CD4-positive, alpha-beta T cell (primary cell): ENCODE measurements around the gene UROS. TPM values are rescaled to one million over a fixed set of nuclear protein-coding genes. Genes with fewer than 3 reads are reported as not detected.

Source experiments
- ATAC-seq: fragments of 200-7000 bp; cut with Tn5 transposase; one replicate; pipeline ENCODE4 v1.10.0; 2022; ENCODE audit warnings: mild to moderate bottlenecking; ENCODE audit not compliant: poor library complexity
- CTCF ChIA-PET: fragments of 350-600 bp; sonication (Branson Sonifier 250); formaldehyde crosslinking; loops from one replicate; lab custom pipeline; 2021; ENCODE audit warnings: antibody characterized with exemption, inconsistent platforms; lab: Charles Lee
- POLR2A ChIA-PET: fragments of 350-600 bp; sonication (Branson Sonifier 250); formaldehyde crosslinking; loops from one replicate; lab custom pipeline; 2021; ENCODE audit warnings: antibody characterized with exemption, inconsistent platforms; lab: Charles Lee
- DNase-seq, 14 experiments: peaks; one replicate each; pipeline ENCODE4 v3.0.0-alpha.2; 2013 to 2020; ENCODE audit warnings: mixed read lengths in 2 of 14
- H3K27ac ChIP-seq, 2 donors: one replicate each; pipeline versions ENCODE4 v1.5.1 to v1.7.0; 2013; ENCODE audit warnings: low read length in 2 of 2, low read depth in 1 of 2, mild to moderate bottlenecking in 1 of 2
- H3K27me3 ChIP-seq, 2 experiments: 1 replicate in 1 of 2; 2 replicates in 1 of 2; pipeline versions ENCODE4 v1.6.1 to v1.7.0; 2013; ENCODE audit warnings: low read length in 2 of 2, control low read depth in 1 of 2, mild to moderate bottlenecking in 1 of 2, moderate library complexity in 1 of 2; ENCODE audit not compliant: insufficient read depth in 2 of 2, control insufficient read depth in 1 of 2
- H3K36me3 ChIP-seq: one replicate; pipeline ENCODE4 v1.6.1; 2013; ENCODE audit warnings: low read length, control low read depth; ENCODE audit not compliant: insufficient read depth
- H3K4me1 ChIP-seq: one replicate; pipeline ENCODE4 v1.6.1; 2013; ENCODE audit warnings: low read length, control low read depth; ENCODE audit not compliant: insufficient read depth
- H3K4me3 ChIP-seq: one replicate; pipeline ENCODE4 v1.5.1; 2013; ENCODE audit warnings: mild to moderate bottlenecking, low read length, moderate library complexity
- H3K9me3 ChIP-seq, 2 experiments: 1 replicate in 1 of 2; 2 replicates in 1 of 2; pipeline versions ENCODE4 v1.6.1 to v1.7.0; 2013; ENCODE audit warnings: low read length in 2 of 2, mild to moderate bottlenecking in 2 of 2, control low read depth in 1 of 2, moderate library complexity in 1 of 2; ENCODE audit not compliant: control insufficient read depth in 1 of 2, insufficient read depth in 1 of 2
- H3K27ac Mint-ChIP-seq: one replicate; pipeline ENCODE4 v1.8.0; 2020; ENCODE audit warnings: mixed read lengths
- H3K27me3 Mint-ChIP-seq: one replicate; pipeline ENCODE4 v1.8.0; 2021; ENCODE audit warnings: mixed read lengths
- H3K36me3 Mint-ChIP-seq: one replicate; pipeline ENCODE4 v1.8.0; 2021; ENCODE audit warnings: low read depth, mixed read lengths
- H3K4me1 Mint-ChIP-seq: one replicate; pipeline ENCODE4 v1.8.0; 2021; ENCODE audit warnings: low read depth, mixed read lengths
- H3K4me3 Mint-ChIP-seq: one replicate; pipeline ENCODE4 v1.8.0; 2020; ENCODE audit warnings: mild to moderate bottlenecking, mixed read lengths
- H3K9me3 Mint-ChIP-seq: one replicate; pipeline ENCODE4 v1.8.0; 2020; ENCODE audit warnings: mixed read lengths
- intact Hi-C, 2 experiments: fragments of 100-400 bp; cut with DNase I in 1 of 2; cut with micrococcal nuclease in 1 of 2; formaldehyde crosslinking; loops; one replicate each; pipeline versions ENCODE4 v1.15.1 to v1.9.0; 2023 to 2025; cut with DNase I, micrococcal nuclease
- total RNA-seq, 174 experiments: library from RNA in 2 of 174; stranded (reverse) in 2 of 174; gene quantifications; one replicate each; pipeline ENCODE4 v1.2.3 and lab custom pipeline; 2021 to 2026
- TF ChIP-seq, protein P1 (sequence below): fragments of 200-600 bp; IDR thresholded peaks from one replicate; pipeline ENCODE4 v1.8.0; 2022; ENCODE audit warnings: antibody characterized with exemption, mild to moderate bottlenecking

Gene UROS
- total RNA-seq, 2 experiments from 2014 or later, result 18.2 to 18.6 TPM

DNA sequence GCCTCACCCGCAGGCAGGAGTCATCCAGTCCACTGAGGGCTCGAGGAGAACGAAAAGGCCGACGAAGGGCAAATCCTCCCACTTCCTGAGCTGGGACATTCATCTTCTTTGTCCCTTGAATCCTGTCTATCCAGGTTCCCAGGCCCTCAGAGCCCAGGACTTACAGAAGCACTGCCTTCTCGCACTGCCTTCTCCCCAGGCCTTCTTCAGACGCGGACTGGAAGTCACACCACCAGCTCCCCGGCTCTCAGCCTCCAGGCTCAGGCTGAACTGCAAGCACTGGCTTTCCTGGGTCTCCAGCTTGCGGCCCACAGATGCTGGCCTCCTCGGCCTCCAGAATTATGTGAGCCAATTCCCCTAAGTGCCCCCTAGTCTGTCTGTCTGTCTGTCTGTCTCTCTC, 41.0 kb downstream of the UROS start:
- no peak overlapping the region for H3K4me3 Mint-ChIP-seq
- H3K27me3 Mint-ChIP-seq, result no peaks in the 10 kb centered on the region
- ChIA-PET CTCF (no interaction called here), POLR2A (no interaction called here)
- no peaks in the 10 kb centered on the region for H3K9me3 Mint-ChIP-seq
- no peak overlapping the region for H3K27ac ChIP-seq
- no peak overlapping the region for H3K27ac Mint-ChIP-seq
- H3K36me3 Mint-ChIP-seq, result peaks cover 7% of the 10 kb centered on the region
- intact Hi-C loops, result no loop called here
- DNase-seq (no peak), ATAC-seq (no peak)
- H3K9me3 ChIP-seq, result no peaks in the 10 kb centered on the region
- TF ChIP-seq, protein P1, sequence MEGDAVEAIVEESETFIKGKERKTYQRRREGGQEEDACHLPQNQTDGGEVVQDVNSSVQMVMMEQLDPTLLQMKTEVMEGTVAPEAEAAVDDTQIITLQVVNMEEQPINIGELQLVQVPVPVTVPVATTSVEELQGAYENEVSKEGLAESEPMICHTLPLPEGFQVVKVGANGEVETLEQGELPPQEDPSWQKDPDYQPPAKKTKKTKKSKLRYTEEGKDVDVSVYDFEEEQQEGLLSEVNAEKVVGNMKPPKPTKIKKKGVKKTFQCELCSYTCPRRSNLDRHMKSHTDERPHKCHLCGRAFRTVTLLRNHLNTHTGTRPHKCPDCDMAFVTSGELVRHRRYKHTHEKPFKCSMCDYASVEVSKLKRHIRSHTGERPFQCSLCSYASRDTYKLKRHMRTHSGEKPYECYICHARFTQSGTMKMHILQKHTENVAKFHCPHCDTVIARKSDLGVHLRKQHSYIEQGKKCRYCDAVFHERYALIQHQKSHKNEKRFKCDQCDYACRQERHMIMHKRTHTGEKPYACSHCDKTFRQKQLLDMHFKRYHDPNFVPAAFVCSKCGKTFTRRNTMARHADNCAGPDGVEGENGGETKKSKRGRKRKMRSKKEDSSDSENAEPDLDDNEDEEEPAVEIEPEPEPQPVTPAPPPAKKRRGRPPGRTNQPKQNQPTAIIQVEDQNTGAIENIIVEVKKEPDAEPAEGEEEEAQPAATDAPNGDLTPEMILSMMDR, result no peak
- H3K4me3 ChIP-seq, result no peak overlapping the region
- H3K4me1 ChIP-seq, result no peaks in the 10 kb centered on the region
- H3K36me3 ChIP-seq, result no peaks in the 10 kb centered on the region
- H3K4me1 Mint-ChIP-seq, result peaks cover 2% of the 10 kb centered on the region
- no peaks in the 10 kb centered on the region for H3K27me3 ChIP-seq

DNA sequence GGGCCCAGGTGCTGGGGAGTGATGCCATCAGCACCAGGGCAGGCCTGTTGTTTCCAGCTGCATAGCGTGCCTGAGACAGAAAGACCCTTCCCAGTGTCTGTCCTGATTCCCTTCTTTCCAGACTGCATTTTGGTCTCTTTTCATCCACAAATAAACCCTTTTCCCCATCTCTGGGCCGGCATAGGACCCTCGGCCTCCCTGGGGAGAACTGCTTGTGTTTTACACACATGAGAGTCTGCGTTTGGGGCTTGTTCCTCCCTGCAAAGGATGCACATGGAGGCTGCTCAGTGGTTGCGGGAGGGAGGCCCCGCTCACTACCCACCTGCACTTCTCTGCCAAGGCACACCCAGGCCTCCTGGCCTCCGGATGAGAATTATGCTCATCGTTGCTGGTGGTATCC, 41.7 kb downstream of the UROS start:
- peaks cover 2% of the 10 kb centered on the region for H3K27me3 Mint-ChIP-seq
- Histone ChIP-seq H3K36me3 (no peaks in the 10 kb centered on the region), H3K27me3 (no peaks in the 10 kb centered on the region), H3K9me3 (no peaks in the 10 kb centered on the region), H3K4me1 (no peaks in the 10 kb centered on the region), H3K4me3 (no peak overlapping the region), H3K27ac (no peak overlapping the region)
- H3K36me3 Mint-ChIP-seq, result no peaks in the 10 kb centered on the region
- H3K9me3 Mint-ChIP-seq, result no peaks in the 10 kb centered on the region
- CTCF ChIA-PET, result no interaction called here
- no peaks in the 10 kb centered on the region for H3K4me1 Mint-ChIP-seq
- POLR2A ChIA-PET, result no interaction called here
- ATAC-seq (no peak), DNase-seq (no peak)
- no peak overlapping the region for H3K4me3 Mint-ChIP-seq
- TF ChIP-seq, protein P1, result no peak
- H3K27ac Mint-ChIP-seq, result no peak overlapping the region
- intact Hi-C loops, result no loop called here

DNA sequence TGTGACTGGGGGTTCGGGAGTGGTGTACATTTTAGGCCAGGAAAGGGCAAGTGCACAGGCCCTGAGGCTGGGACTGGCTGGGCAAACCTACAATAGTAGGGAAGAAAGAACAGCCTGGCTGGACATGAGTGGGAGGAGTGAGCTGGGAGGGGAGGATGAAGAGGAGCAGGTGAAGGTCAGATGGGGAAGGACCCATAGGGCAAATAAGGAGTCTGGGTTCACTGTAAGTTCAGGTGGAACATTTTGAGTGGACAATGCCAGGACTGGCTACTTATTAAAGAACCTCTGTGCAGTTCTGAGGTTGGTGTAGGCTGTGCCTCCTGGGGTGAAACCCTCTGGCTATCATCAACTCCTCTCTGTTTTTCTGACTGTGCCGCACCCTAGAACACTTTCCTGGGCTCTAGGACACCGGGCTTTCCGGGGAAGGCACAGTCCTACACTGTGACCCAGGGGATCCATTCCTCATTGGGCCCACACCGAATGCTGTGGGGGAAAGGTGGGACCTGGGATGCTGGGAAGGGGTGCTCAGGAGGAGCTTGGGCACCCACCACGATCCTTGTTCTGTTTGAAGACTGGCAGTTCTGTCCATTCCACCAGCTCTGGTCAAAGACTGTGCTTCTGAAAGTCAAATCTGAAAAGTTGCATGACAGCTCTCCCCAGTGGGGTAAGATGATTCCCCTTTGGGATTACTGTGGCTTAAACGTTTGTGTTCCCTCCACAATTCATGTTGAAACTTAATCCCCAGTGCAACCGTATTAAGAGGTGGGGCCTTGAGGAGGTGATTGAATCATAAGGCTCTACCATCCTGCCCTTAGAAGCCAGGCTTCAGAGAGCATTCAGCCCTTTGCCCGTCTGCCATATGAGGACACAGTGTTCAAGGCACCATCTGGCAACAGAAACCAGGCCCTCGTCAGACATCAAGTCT, 43.4 kb downstream of the UROS start:
- Histone ChIP-seq H3K27ac (no peak overlapping the region), H3K27me3 (no peaks in the 10 kb centered on the region), H3K36me3 (no peaks in the 10 kb centered on the region), H3K9me3 (peaks cover 0 to 4% of the 10 kb centered on the region in 2 experiments), H3K4me1 (no peaks in the 10 kb centered on the region), H3K4me3 (no peak overlapping the region)
- H3K27me3 Mint-ChIP-seq, result peaks cover 5% of the 10 kb centered on the region
- ChIA-PET POLR2A (no interaction called here), CTCF (no interaction called here)
- no peaks in the 10 kb centered on the region for H3K9me3 Mint-ChIP-seq
- TF ChIP-seq, protein P1, result no peak
- no peaks in the 10 kb centered on the region for H3K4me1 Mint-ChIP-seq
- H3K4me3 Mint-ChIP-seq, result no peak overlapping the region
- DNase-seq, result no peak
- H3K27ac Mint-ChIP-seq, result no peak overlapping the region
- H3K36me3 Mint-ChIP-seq, result no peaks in the 10 kb centered on the region
- intact Hi-C loops, result no loop called here
- ATAC-seq, result no peak
